Suprapubic skin (tissue), 4 donors: ENCODE measurements around the gene GLIS2. TPM values are rescaled to one million over a fixed set of nuclear protein-coding genes. Genes with fewer than 3 reads are reported as not detected.
A peak's percentile ranks its signal among the peaks of the same experiment; 100 is the strongest.

Experiments
- DNase-seq, 2 donors: peaks; one replicate each; pipeline ENCODE4 v3.0.0-alpha.2; 2019; ENCODE audit warnings: low spot score in 2 of 2
- H3K27ac ChIP-seq: fragments of 200-600 bp; sonication (generic); one replicate; pipeline ENCODE4 v1.5.1; 2019
- H3K27me3 ChIP-seq: fragments of 200-600 bp; sonication (generic); one replicate; pipeline ENCODE4 v1.5.1; 2019
- H3K36me3 ChIP-seq: fragments of 200-600 bp; sonication (generic); one replicate; pipeline ENCODE4 v1.5.1; 2019
- H3K4me1 ChIP-seq: fragments of 200-600 bp; sonication (generic); one replicate; pipeline ENCODE4 v1.5.1; 2019
- H3K4me3 ChIP-seq: fragments of 200-600 bp; sonication (generic); one replicate; pipeline ENCODE4 v1.5.1; 2019; ENCODE audit warnings: mild to moderate bottlenecking
- H3K9me3 ChIP-seq: fragments of 200-600 bp; sonication (generic); one replicate; pipeline ENCODE4 v1.5.1; 2019
- CTCF ChIP-seq, 2 donors: fragments of 200-600 bp in 1 of 2; fragments of 450-650 bp in 1 of 2; sonication (generic) in 1 of 2; IDR thresholded peaks; one replicate each; pipeline ENCODE4 v1.5.1; 2016 to 2019; ENCODE audit warnings: antibody characterized with exemption in 2 of 2, mild to moderate bottlenecking in 1 of 2, moderate library complexity in 1 of 2
- EP300 ChIP-seq: sonication (generic); formaldehyde crosslinking; IDR thresholded peaks from one replicate; pipeline ENCODE4 v1.6.1; 2017; ENCODE audit warnings: antibody characterized with exemption
- POLR2A ChIP-seq, 2 donors: fragments of 450-650 bp; IDR thresholded peaks; one replicate each; pipeline ENCODE4 v1.6.1; 2017; ENCODE audit warnings: antibody characterized with exemption in 2 of 2, mild to moderate bottlenecking in 2 of 2, moderate library complexity in 2 of 2
- POLR2AphosphoS5 ChIP-seq, 3 donors: sonication (generic); formaldehyde crosslinking; IDR thresholded peaks; one replicate each; pipeline ENCODE4 v1.6.1; 2017; ENCODE audit warnings: antibody characterized with exemption in 3 of 3
- WGBS: methylation state at CpG from one replicate; pipeline ENCODE4 v1.1.5; 2018; 5-methylcytosine and 5-hydroxymethylcytosine counted together
- total RNA-seq, 4 donors: library from RNA; depleted of rRNA; stranded (reverse); fragments of >200 nt; gene quantifications; one replicate each; pipeline ENCODE4 v1.1.0, GENCODE V29; 2016

Gene GLIS2
- total RNA-seq, 4 donors from 2014 or later = 1.1 to 3.1 (median 2.3) TPM

- no peaks in the 10 kb centered on the region for H3K9me3 ChIP-seq
- no peak for DNase-seq
- no peak overlapping the region for H3K4me3 ChIP-seq
- H3K27ac ChIP-seq = no peak overlapping the region
- H3K27me3 ChIP-seq = no peaks in the 10 kb centered on the region
- WGBS = 79% methylated on average over 6 of the region's 6 CpGs
- no peaks in the 10 kb centered on the region for H3K36me3 ChIP-seq
- TF ChIP-seq EP300 (no peak), POLR2A (IDR thresholded peaks at IDR 0.05) (no peak), CTCF (IDR thresholded peaks at IDR 0.05) (no peak), POLR2AphosphoS5 (IDR thresholded peaks at IDR 0.05) (no peak)
- H3K4me1 ChIP-seq = peaks cover 38% of the 10 kb centered on the region
Measured at GRCh38 chr16:4295581-4295980, 20.3 kb upstream of the GLIS2 start.

- no peak for DNase-seq
- WGBS = 86% methylated on average over 6 of the region's 6 CpGs
- TF ChIP-seq POLR2A (IDR thresholded peaks at IDR 0.05) (no peak), EP300 (no peak), POLR2AphosphoS5 (IDR thresholded peaks at IDR 0.05) (no peak), CTCF (IDR thresholded peaks at IDR 0.05) (no peak)
- Histone ChIP-seq H3K27ac (no peak overlapping the region), H3K9me3 (no peaks in the 10 kb centered on the region), H3K36me3 (no peaks in the 10 kb centered on the region), H3K27me3 (no peaks in the 10 kb centered on the region), H3K4me3 (no peak overlapping the region), H3K4me1 (peaks cover 36% of the 10 kb centered on the region)
Measured at GRCh38 chr16:4297480-4297879, 18.4 kb upstream of the GLIS2 start.

DNA sequence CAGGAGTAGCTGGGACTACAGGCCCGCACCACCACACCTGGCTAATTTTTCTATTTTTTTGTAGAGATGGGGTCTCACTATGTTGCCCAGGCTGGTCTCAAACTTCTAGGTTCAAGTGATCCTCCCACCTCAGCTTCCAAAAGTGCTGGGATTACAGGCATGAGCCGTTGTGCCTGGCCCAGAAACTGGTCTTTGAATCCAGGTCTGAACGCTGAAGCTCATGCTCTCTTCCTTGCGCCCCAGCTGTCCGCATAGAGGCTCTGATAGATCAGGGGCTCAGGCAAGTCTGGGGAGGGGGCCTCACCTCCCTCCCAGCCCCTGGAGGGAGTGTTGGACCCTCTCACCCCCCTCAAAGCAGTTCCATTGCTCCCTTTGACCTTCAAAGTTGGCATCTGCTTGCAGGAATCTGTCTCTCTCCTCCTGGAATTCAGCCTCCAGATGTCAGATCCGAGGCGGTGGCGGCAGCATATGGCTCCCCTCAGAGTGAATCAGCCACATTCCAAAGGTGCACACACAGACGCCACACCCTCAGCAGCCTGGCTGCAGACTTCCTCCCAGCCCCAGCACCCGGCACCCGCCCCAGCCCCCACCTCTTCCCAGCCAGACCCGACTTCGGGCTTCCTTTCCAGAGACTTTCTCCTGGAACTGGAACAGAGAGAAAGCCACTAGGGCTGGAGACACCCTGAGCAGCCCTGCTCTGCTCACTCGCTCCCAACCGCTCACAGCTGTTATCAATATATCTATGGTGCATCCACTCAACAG is 16.9 kb upstream of the GLIS2 start:
- 26% methylated on average over 13 of the region's 15 CpGs for WGBS
- Histone ChIP-seq H3K27ac (peak overlapping the region; percentile 81), H3K27me3 (no peaks in the 10 kb centered on the region), H3K4me3 (no peak overlapping the region), H3K9me3 (no peaks in the 10 kb centered on the region), H3K36me3 (no peaks in the 10 kb centered on the region), H3K4me1 (peaks cover 27% of the 10 kb centered on the region)
- peak in 1 of 2 donors; percentile 83 for DNase-seq
- no peak for TF ChIP-seq POLR2AphosphoS5 (IDR thresholded peaks at IDR 0.05)
- no peak for TF ChIP-seq EP300
- TF ChIP-seq CTCF (IDR thresholded peaks at IDR 0.05) = no peak
- no peak for TF ChIP-seq POLR2A (IDR thresholded peaks at IDR 0.05)

GRCh38 chr16:4301177-4301576 is 14.7 kb upstream of the GLIS2 start:
- WGBS = 97% methylated on average over 4 of the region's 4 CpGs
- DNase-seq = no peak

GRCh38 chr16:4301968-4302367 is 13.9 kb upstream of the GLIS2 start:
- Histone ChIP-seq H3K4me3 (no peak overlapping the region), H3K4me1 (peaks cover 29% of the 10 kb centered on the region), H3K9me3 (no peaks in the 10 kb centered on the region), H3K36me3 (no peaks in the 10 kb centered on the region), H3K27ac (no peak overlapping the region), H3K27me3 (no peaks in the 10 kb centered on the region)
- no peak for DNase-seq
- WGBS = 93% methylated on average over 6 of the region's 6 CpGs
- TF ChIP-seq POLR2AphosphoS5 (IDR thresholded peaks at IDR 0.05) = no peak
- TF ChIP-seq POLR2A (IDR thresholded peaks at IDR 0.05) = no peak
- TF ChIP-seq CTCF (IDR thresholded peaks at IDR 0.05) = no peak
- no peak for TF ChIP-seq EP300

More at GRCh38 chr16:4301177-4301576, 14.7 kb upstream of the GLIS2 start:
- TF ChIP-seq EP300 = no peak
- Histone ChIP-seq H3K9me3 (no peaks in the 10 kb centered on the region), H3K27ac (no peak overlapping the region), H3K27me3 (no peaks in the 10 kb centered on the region), H3K4me1 (peaks cover 22% of the 10 kb centered on the region), H3K4me3 (no peak overlapping the region), H3K36me3 (no peaks in the 10 kb centered on the region)
